ENCODE measurements around the gene EPS8.

Gene EPS8

DNA sequence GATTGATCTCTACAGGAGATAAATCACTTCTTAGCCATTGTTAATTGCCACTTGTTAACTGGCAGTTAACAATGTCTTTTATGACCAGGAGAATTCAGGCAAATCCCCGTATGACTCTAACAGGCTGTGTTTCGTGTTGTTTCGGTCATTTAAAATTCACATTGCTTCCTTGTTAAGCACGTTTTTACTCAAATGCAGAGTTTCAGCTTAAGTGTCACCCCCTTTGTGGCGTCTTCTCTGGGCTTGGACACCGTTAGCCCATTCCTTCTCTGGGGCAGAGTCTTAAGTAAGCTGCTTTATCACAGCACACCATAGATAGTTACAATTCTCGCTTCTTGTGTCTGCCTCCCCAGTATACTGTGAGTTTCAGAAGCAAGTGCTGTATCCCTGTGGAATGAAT lies 205.4 kb downstream of the EPS8 start:
- ATAC-seq (replicated peaks; ENCODE audit: extremely low read depth, poor library complexity, severe bottlenecking): no peak
- Mint-ChIP-seq H3K4me3 (no peak overlapping the region), H3K4me1 (no peaks in the 10 kb centered on the region), H3K9me3 (no peaks in the 10 kb centered on the region), H3K27ac (ENCODE audit: low read depth) (no peak overlapping the region), H3K36me3 (ENCODE audit: insufficient read depth) (peaks cover 2% of the 10 kb centered on the region), H3K27me3 (peaks cover 57% of the 10 kb centered on the region)
- DNase-seq (ENCODE audit: low spot score in 2 of 2): no peak

DNA sequence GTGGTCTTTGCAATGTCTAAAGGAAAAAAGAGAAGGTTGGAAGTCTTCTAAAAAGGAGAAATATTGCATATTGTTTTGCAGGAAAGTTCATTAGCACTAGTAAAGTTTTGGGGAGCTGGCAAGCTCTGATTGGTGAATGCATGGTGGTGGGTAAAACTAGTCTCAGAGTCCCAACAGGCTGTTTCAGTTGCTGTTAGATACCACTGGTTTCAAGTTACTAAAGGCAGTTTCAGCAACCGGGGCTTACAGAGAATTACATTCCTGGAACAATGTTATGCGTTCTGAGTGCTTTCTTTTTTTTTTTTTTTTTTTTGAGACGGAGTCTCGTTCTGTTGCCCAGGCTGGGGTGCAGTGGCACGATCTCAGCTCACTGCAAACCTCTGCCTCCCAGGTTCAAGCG lies 208.2 kb downstream of the EPS8 start:
- no peak overlapping the region for H3K4me3 Mint-ChIP-seq
- H3K27me3 Mint-ChIP-seq: peaks cover 57% of the 10 kb centered on the region
- H3K27ac Mint-ChIP-seq (ENCODE audit: low read depth): no peak overlapping the region
- no peak for DNase-seq (ENCODE audit: low spot score in 2 of 2)
- H3K36me3 Mint-ChIP-seq (ENCODE audit: insufficient read depth): peaks cover 2% of the 10 kb centered on the region
- no peaks in the 10 kb centered on the region for H3K4me1 Mint-ChIP-seq
- no peak for ATAC-seq (replicated peaks; ENCODE audit: extremely low read depth, poor library complexity, severe bottlenecking)
- H3K9me3 Mint-ChIP-seq: no peaks in the 10 kb centered on the region

DNA sequence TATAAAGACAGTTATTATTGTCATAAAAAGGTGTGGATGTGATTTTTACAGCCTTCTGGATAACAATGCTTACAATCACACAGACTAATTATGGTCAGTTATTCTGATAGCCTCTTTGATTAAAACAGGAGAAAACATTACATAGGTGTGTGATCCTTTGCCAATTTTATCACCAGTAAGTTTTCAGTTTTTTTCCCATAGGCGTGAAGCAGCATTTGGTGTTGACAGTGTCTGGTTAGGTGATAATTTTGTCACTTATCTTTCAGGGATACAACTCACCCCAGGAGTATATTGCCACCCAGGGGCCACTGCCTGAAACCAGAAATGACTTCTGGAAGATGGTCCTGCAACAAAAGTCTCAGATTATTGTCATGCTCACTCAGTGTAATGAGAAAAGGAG lies 208.8 kb downstream of the EPS8 start:
- no peak overlapping the region for H3K4me3 Mint-ChIP-seq
- H3K4me1 Mint-ChIP-seq: no peaks in the 10 kb centered on the region
- H3K27ac Mint-ChIP-seq (ENCODE audit: low read depth): no peak overlapping the region
- peaks cover 2% of the 10 kb centered on the region for H3K36me3 Mint-ChIP-seq (ENCODE audit: insufficient read depth)
- H3K27me3 Mint-ChIP-seq: peaks cover 51% of the 10 kb centered on the region
- ATAC-seq (replicated peaks; ENCODE audit: extremely low read depth, poor library complexity, severe bottlenecking): no peak
- DNase-seq (ENCODE audit: low spot score in 2 of 2): no peak
- no peaks in the 10 kb centered on the region for H3K9me3 Mint-ChIP-seq

DNA sequence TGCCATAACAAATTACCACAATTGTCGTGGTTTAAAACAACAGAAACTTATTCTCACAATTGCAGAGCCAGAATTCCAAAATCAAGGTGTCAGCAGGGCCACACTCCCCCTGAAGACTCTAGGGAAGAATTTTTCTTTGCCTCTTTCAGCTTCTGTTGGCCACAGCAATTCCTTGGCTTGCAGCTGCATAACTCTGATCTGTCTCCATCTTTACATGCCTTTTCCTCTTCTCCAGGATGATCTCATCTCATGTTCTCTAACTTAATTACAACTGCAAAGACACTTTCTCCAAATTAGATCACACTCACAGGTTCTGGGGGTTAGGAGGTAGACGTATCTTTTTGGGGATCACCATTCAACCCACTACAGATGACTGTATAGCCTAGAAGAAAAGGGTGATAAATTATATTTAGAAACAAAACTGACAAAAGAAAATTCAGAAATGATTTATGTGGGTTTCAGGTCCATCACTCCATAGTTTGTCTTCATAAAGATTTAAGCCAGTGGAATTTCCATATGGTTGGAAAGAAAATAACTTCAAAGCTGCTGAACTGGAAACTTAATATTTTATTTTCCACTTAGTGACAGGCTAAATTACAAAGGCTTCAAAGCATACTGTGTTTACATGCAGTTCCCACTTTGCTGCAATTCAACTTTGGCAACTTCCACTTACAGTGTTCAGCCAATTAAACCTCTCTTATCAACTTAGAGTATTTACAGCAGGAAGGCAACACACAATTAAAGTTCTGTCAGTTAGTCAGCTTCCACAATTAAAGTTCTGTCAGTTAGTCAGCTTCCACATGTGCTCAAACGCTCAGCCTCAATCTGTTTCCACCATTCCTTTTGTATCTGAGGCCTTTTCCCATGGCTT lies 213.3 kb downstream of the EPS8 start:
- Mint-ChIP-seq H3K27me3 (peaks cover 33% of the 10 kb centered on the region), H3K36me3 (ENCODE audit: insufficient read depth) (peaks cover 2% of the 10 kb centered on the region)
- DNase-seq (ENCODE audit: low spot score in 2 of 2): no peak

DNA sequence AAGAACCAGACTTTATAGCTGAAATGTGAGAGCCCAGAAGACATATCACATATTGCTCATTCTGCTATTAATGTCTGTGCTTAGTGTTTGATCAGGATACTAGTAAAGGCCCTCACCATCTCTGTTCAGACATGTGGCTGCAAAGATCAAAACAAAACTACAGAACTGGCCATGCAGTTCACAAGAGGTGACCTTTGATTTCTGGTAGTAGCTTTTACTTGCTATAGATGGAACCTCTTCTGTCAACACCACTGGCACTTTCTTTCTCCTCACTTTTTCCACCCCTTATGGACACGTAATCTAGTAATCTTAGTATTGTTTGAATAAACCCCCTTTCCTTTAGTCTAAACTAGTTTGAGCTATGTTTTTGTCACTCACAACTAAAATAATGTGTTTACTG lies 214.8 kb downstream of the EPS8 start:
- Mint-ChIP-seq H3K27ac (ENCODE audit: low read depth) (no peak overlapping the region), H3K9me3 (no peaks in the 10 kb centered on the region), H3K4me1 (peaks cover 13% of the 10 kb centered on the region), H3K4me3 (no peak overlapping the region), H3K36me3 (ENCODE audit: insufficient read depth) (no peaks in the 10 kb centered on the region), H3K27me3 (peaks cover 18% of the 10 kb centered on the region)
- DNase-seq (ENCODE audit: low spot score in 2 of 2): no peak
- ATAC-seq (replicated peaks; ENCODE audit: extremely low read depth, poor library complexity, severe bottlenecking): no peak

More for the DNA sequence above, 213.3 kb downstream of the EPS8 start:
- no peak overlapping the region for H3K27ac Mint-ChIP-seq (ENCODE audit: low read depth)
- H3K4me3 Mint-ChIP-seq: no peak overlapping the region
- no peaks in the 10 kb centered on the region for H3K9me3 Mint-ChIP-seq
- ATAC-seq (replicated peaks; ENCODE audit: extremely low read depth, poor library complexity, severe bottlenecking): no peak
- peaks cover 5% of the 10 kb centered on the region for H3K4me1 Mint-ChIP-seq

Data from central memory CD8-positive, alpha-beta T cell (primary cell).